ENCODE data around the gene PSMA7.

PSMA7 gene

GRCh38 chr20:62171245-62171644 lies 28.1 kb upstream of the PSMA7 start:
- no peak for DNase-seq

GRCh38 chr20:62170536-62170935 lies 27.3 kb upstream of the PSMA7 start:
- no peak for DNase-seq

- no peak for DNase-seq
Measured at GRCh38 chr20:62168890-62169435, 25.8 kb upstream of the PSMA7 start.

- no peak for DNase-seq
Measured at GRCh38 chr20:62168061-62168460, 24.9 kb upstream of the PSMA7 start.

- no peak for DNase-seq
Measured at GRCh38 chr20:62167474-62167873, 24.3 kb upstream of the PSMA7 start.

GRCh38 chr20:62165762-62166399 lies 22.7 kb upstream of the PSMA7 start:
- DNase-seq, result no peak

GRCh38 chr20:62164879-62165761 lies 21.9 kb upstream of the PSMA7 start:
- DNase-seq, result no peak

GRCh38 chr20:62163986-62164762 lies 21.0 kb upstream of the PSMA7 start:
- no peak for DNase-seq

- no peak for DNase-seq
Measured at GRCh38 chr20:62163485-62163865, 20.3 kb upstream of the PSMA7 start.

GRCh38 chr20:62162765-62163484 lies 19.7 kb upstream of the PSMA7 start:
- no peak for DNase-seq

GRCh38 chr20:62161347-62161746 lies 18.2 kb upstream of the PSMA7 start:
- no peak for DNase-seq

- DNase-seq, result no peak
Measured at GRCh38 chr20:62160876-62161275, 17.7 kb upstream of the PSMA7 start.

- DNase-seq, result no peak
Measured at GRCh38 chr20:62160253-62160652, 17.1 kb upstream of the PSMA7 start.

GRCh38 chr20:62159839-62160238 lies 16.6 kb upstream of the PSMA7 start:
- peak; percentile 85 for DNase-seq

- no peak for DNase-seq
Measured at GRCh38 chr20:62159052-62159451, 15.9 kb upstream of the PSMA7 start.

- no peak for DNase-seq
Measured at GRCh38 chr20:62158541-62158940, 15.3 kb upstream of the PSMA7 start.

GRCh38 chr20:62158088-62158400 lies 14.8 kb upstream of the PSMA7 start:
- DNase-seq, result no peak

- DNase-seq, result no peak
Measured at GRCh38 chr20:62157387-62158087, 14.3 kb upstream of the PSMA7 start.

- peak; percentile 82 for DNase-seq
Measured at GRCh38 chr20:62156592-62157386, 13.6 kb upstream of the PSMA7 start.

GRCh38 chr20:62156254-62156556 lies 13.0 kb upstream of the PSMA7 start:
- no peak for DNase-seq

- DNase-seq, result no peak
Measured at GRCh38 chr20:62155428-62156253, 12.4 kb upstream of the PSMA7 start.
